LNCAP (cell line): ENCODE data around the gene TMEM234.

Experiments used
- TF ChIP-seq, protein P1 (sequence below): fragments of 450-650 bp; IDR thresholded peaks from 2 replicates; pipeline ENCODE4 v1.5.1; 2017; ENCODE audit warnings: mild to moderate bottlenecking

TMEM234 gene

DNA sequence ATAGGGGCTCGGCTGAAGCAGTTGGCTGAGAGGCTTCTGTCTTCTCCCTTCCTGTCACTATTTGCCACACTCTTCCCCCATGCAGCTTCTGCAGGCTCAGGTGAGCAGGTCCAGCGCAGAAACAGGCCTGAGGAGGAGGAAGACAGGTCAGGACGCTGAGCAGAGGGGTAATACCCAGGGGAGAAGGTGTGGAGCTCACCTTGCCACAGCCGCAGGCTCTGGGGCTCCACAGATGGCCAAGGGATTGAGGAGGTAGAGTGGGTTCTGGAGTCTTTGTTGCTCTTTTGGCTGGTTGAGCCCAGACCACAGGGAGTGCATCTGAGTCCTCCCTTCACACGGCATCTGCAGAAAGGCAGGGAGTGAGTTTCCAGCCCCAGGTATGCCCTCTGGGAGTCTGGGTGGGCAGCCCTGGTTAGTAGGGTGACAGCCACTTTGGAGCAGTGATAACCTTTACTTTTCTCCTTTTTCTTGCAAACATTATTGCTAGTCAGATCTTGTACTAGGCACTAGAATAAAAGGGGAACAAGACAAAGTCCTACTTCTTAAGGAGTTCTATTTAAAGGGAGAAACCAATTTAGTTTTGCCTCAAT lies 9.8 kb upstream of the TMEM234 start:
- TF ChIP-seq, protein P1, sequence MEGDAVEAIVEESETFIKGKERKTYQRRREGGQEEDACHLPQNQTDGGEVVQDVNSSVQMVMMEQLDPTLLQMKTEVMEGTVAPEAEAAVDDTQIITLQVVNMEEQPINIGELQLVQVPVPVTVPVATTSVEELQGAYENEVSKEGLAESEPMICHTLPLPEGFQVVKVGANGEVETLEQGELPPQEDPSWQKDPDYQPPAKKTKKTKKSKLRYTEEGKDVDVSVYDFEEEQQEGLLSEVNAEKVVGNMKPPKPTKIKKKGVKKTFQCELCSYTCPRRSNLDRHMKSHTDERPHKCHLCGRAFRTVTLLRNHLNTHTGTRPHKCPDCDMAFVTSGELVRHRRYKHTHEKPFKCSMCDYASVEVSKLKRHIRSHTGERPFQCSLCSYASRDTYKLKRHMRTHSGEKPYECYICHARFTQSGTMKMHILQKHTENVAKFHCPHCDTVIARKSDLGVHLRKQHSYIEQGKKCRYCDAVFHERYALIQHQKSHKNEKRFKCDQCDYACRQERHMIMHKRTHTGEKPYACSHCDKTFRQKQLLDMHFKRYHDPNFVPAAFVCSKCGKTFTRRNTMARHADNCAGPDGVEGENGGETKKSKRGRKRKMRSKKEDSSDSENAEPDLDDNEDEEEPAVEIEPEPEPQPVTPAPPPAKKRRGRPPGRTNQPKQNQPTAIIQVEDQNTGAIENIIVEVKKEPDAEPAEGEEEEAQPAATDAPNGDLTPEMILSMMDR = no peak

DNA sequence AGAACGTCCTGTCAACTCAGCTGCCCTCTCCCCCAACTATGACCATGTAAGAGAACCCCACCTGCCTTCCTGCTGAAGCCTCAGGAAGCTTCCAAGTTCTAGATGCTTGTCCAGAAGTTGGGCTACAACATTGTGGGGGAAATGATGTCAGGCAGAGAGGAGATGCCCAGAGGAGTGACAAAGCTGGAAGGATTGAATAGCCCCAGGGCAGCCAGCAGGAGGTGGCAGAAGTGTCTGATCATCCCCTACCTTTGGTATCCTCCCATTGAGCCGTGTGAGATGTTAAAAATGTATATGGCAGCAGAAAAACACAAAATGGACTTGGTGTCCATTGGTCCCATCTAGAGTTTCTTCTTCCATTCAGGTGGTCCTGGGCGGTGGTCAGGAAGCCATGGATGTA lies 6.6 kb upstream of the TMEM234 start:
- TF ChIP-seq, protein P1 = no peak

DNA sequence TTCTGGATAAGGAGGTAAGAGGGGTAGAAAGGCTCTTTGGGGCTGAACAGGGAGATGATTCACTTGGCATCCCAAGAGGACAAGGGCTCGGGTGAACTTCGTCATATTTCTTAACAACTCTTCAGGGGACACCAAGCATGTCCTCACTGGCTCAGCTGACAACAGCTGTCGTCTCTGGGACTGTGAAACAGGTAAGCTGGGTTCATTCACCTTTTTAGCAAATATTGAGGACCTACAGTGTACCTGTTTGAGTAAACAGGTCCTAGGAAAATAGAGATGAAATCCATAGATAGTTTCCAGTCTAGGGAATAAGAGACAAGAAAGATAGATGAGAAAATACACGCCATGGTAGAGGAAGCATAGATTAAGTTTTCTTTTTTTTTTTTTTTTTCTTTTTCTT lies 2.1 kb upstream of the TMEM234 start:
- TF ChIP-seq, protein P1 = no peak

DNA sequence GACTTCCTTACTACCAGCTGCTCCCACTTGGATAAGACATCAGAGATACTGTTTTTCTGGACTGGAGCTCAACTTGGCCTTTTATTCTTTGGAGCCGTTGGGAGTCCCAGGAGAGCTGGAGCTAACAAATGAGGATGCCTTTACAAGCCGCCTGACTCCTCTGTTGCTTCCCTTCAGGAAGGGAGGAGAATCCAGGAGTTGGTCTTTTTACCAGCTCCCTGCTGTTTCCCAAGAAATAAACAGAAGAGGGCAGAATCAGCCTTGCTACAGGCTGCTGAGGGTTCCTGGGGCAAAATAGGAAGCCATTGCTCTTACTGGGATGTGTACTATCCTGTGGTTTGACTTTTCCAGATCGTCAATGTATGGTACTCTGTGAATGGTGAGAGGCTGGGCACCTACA lies 1.5 kb upstream of the TMEM234 start:
- TF ChIP-seq, protein P1 = no peak; the same call in 1 of the 2 replicates

DNA sequence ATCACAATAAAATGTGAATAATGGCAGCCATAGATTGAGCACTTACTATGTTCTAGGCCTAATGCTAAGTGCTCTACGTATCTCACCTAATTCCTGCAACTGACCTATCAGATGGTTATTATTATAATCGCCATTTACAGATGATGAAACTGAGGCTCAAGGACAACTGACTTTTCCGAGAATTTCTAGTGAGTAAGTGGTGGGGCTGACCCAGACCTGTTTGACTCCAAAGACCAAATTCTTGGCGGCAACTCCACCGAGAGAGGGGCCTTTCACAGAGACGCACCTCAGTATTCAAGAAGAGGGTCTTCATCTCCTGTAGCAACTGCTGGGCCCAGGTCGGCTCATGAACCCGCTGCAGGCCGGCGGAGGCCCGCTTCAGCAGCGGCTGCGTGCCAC lies 573 bp downstream of the TMEM234 start:
- TF ChIP-seq, protein P1 = no peak

DNA sequence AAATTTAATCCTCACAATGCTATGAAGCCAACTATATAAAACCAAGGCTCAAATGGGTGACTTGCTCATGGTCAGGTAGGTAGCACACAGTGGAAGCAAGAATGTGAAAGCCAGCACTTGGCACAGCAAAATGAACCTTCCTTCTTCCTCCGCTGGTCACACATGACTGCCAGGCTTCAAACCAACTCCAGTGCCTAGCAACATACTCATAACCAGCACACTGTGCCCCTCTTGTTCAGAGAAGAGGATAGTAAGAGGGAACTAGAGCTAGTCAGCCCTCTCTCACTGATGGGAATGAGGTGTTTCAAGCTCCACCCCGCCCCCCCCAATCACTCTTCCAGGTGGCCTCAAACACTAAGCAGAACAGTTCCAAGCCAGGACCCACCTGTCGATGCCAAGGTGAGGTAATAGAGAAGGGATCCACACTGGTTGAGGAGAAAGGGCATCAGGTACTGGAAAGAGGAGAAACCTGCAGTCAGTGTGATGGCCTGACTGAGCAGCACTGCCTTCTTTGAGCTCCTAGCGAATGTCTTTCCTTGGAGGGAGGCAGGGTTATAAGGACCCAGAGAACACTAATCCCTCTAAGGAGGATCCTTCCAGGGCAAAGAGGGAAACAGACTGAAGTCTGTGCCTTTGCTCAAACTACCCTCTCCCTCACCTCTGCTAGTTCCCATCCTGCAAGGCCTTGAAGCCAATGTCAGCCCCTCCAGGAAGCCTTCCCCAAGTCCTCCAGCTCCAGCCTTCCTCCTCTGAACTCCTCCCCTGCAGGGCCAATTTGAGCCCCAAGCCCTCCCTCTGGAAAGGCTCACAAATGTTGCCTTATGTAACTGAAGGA lies 1.2 kb downstream of the TMEM234 start:
- TF ChIP-seq, protein P1 = no peak

DNA sequence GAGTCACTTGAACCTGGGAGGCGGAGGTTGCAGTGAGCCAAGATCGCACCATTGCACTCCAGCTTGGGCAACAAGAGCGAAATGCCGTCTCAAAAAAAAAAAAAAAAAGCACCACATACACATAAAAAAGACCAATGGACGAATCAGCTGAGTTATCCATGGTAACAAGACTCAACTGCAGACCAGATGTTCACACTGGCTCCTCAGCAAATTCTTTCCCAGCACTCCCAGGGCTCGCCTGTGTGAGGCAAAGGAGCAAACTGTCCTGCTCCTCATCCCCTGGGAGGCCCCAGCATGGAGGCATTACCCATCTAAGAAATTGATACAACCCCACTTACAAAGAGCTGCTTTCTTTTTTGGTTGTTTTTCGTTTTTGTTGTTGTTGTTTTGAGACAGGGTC lies 3.1 kb downstream of the TMEM234 start:
- TF ChIP-seq, protein P1 = no peak
